Activated naive CD4-positive, alpha-beta T cell treated with anti-CD3 and anti-CD28 coated beads, Interleukin-2, amount 50 U/mL, for 24 hours (primary cell): Measurements from ENCODE around the gene CFAP161.

ENCODE experiments used
- H3K27ac Mint-ChIP-seq: one replicate; pipeline ENCODE4 v1.8.0; 2021; ENCODE audit warnings: mild to moderate bottlenecking, mixed read lengths
- H3K27me3 Mint-ChIP-seq: one replicate; pipeline ENCODE4 v1.8.0; 2021; ENCODE audit warnings: mixed read lengths
- H3K36me3 Mint-ChIP-seq: one replicate; pipeline ENCODE4 v1.8.0; 2021; ENCODE audit warnings: mixed read lengths
- H3K4me1 Mint-ChIP-seq: one replicate; pipeline ENCODE4 v1.8.0; 2021; ENCODE audit warnings: mixed read lengths
- H3K4me3 Mint-ChIP-seq: one replicate; pipeline ENCODE4 v1.8.0; 2021; ENCODE audit warnings: mild to moderate bottlenecking, mixed read lengths
- H3K9me3 Mint-ChIP-seq: one replicate; pipeline ENCODE4 v1.8.0; 2021; ENCODE audit warnings: mixed read lengths

Gene CFAP161

GRCh38 chr15:81161851-81162250 is 27.8 kb downstream of the CFAP161 start:
- H3K36me3 Mint-ChIP-seq: no peaks in the 10 kb centered on the region
- H3K9me3 Mint-ChIP-seq: no peaks in the 10 kb centered on the region
- no peak overlapping the region for H3K4me3 Mint-ChIP-seq
- H3K4me1 Mint-ChIP-seq: peaks cover 31% of the 10 kb centered on the region
- no peaks in the 10 kb centered on the region for H3K27me3 Mint-ChIP-seq
- H3K27ac Mint-ChIP-seq: no peak overlapping the region

- no peaks in the 10 kb centered on the region for H3K9me3 Mint-ChIP-seq
- H3K27ac Mint-ChIP-seq: no peak overlapping the region
- H3K4me1 Mint-ChIP-seq: peaks cover 40% of the 10 kb centered on the region
Measured at GRCh38 chr15:81163961-81164800, 30.1 kb downstream of the CFAP161 start.

GRCh38 chr15:81165535-81165934 is 31.5 kb downstream of the CFAP161 start:
- H3K4me1 Mint-ChIP-seq: peaks cover 40% of the 10 kb centered on the region
- no peak overlapping the region for H3K27ac Mint-ChIP-seq
- no peaks in the 10 kb centered on the region for H3K36me3 Mint-ChIP-seq
- H3K4me3 Mint-ChIP-seq: no peak overlapping the region
- no peaks in the 10 kb centered on the region for H3K9me3 Mint-ChIP-seq
- H3K27me3 Mint-ChIP-seq: no peaks in the 10 kb centered on the region

More at GRCh38 chr15:81163961-81164800, 30.1 kb downstream of the CFAP161 start:
- Mint-ChIP-seq H3K27me3 (no peaks in the 10 kb centered on the region), H3K4me3 (no peak overlapping the region), H3K36me3 (no peaks in the 10 kb centered on the region)

- no peak overlapping the region for H3K4me3 Mint-ChIP-seq
- H3K27ac Mint-ChIP-seq: no peak overlapping the region
- H3K36me3 Mint-ChIP-seq: no peaks in the 10 kb centered on the region
- no peaks in the 10 kb centered on the region for H3K27me3 Mint-ChIP-seq
- peaks cover 29% of the 10 kb centered on the region for H3K4me1 Mint-ChIP-seq
- no peaks in the 10 kb centered on the region for H3K9me3 Mint-ChIP-seq
Measured at GRCh38 chr15:81166636-81167305, 32.7 kb downstream of the CFAP161 start.

GRCh38 chr15:81168131-81168526 is 34.1 kb downstream of the CFAP161 start:
- H3K27ac Mint-ChIP-seq: no peak overlapping the region
- H3K9me3 Mint-ChIP-seq: no peaks in the 10 kb centered on the region
- H3K4me1 Mint-ChIP-seq: peaks cover 20% of the 10 kb centered on the region
- H3K36me3 Mint-ChIP-seq: no peaks in the 10 kb centered on the region
- no peaks in the 10 kb centered on the region for H3K27me3 Mint-ChIP-seq
- H3K4me3 Mint-ChIP-seq: no peak overlapping the region

GRCh38 chr15:81168644-81169043 is 34.6 kb downstream of the CFAP161 start:
- Mint-ChIP-seq H3K4me3 (no peak overlapping the region), H3K27me3 (no peaks in the 10 kb centered on the region), H3K4me1 (peaks cover 20% of the 10 kb centered on the region), H3K27ac (no peak overlapping the region), H3K36me3 (no peaks in the 10 kb centered on the region), H3K9me3 (no peaks in the 10 kb centered on the region)

- Mint-ChIP-seq H3K27me3 (no peaks in the 10 kb centered on the region), H3K4me3 (no peak overlapping the region), H3K27ac (no peak overlapping the region), H3K4me1 (peaks cover 14% of the 10 kb centered on the region), H3K36me3 (no peaks in the 10 kb centered on the region), H3K9me3 (no peaks in the 10 kb centered on the region)
Measured at GRCh38 chr15:81170511-81170910, 36.4 kb downstream of the CFAP161 start.

GRCh38 chr15:81171286-81171685 is 37.2 kb downstream of the CFAP161 start:
- H3K4me1 Mint-ChIP-seq: peaks cover 14% of the 10 kb centered on the region
- H3K27me3 Mint-ChIP-seq: no peaks in the 10 kb centered on the region
- H3K9me3 Mint-ChIP-seq: no peaks in the 10 kb centered on the region
- no peak overlapping the region for H3K27ac Mint-ChIP-seq
- H3K36me3 Mint-ChIP-seq: no peaks in the 10 kb centered on the region
- no peak overlapping the region for H3K4me3 Mint-ChIP-seq

GRCh38 chr15:81174125-81174791 is 40.2 kb downstream of the CFAP161 start:
- Mint-ChIP-seq H3K4me3 (no peak overlapping the region), H3K9me3 (no peaks in the 10 kb centered on the region), H3K27ac (no peak overlapping the region), H3K27me3 (no peaks in the 10 kb centered on the region), H3K4me1 (no peaks in the 10 kb centered on the region), H3K36me3 (no peaks in the 10 kb centered on the region)

- H3K36me3 Mint-ChIP-seq: no peaks in the 10 kb centered on the region
- H3K27ac Mint-ChIP-seq: no peak overlapping the region
- H3K27me3 Mint-ChIP-seq: peaks cover 1% of the 10 kb centered on the region
- H3K4me1 Mint-ChIP-seq: no peaks in the 10 kb centered on the region
- H3K9me3 Mint-ChIP-seq: no peaks in the 10 kb centered on the region
- no peak overlapping the region for H3K4me3 Mint-ChIP-seq
Measured at GRCh38 chr15:81174792-81175327, 40.8 kb downstream of the CFAP161 start.

GRCh38 chr15:81175496-81175895 is 41.4 kb downstream of the CFAP161 start:
- no peaks in the 10 kb centered on the region for H3K36me3 Mint-ChIP-seq
- no peak overlapping the region for H3K27ac Mint-ChIP-seq
- H3K9me3 Mint-ChIP-seq: no peaks in the 10 kb centered on the region
- H3K4me1 Mint-ChIP-seq: no peaks in the 10 kb centered on the region
- H3K4me3 Mint-ChIP-seq: no peak overlapping the region
- H3K27me3 Mint-ChIP-seq: peaks cover 1% of the 10 kb centered on the region

GRCh38 chr15:81176291-81176893 is 42.3 kb downstream of the CFAP161 start:
- H3K9me3 Mint-ChIP-seq: no peaks in the 10 kb centered on the region
- no peak overlapping the region for H3K27ac Mint-ChIP-seq
- H3K4me1 Mint-ChIP-seq: no peaks in the 10 kb centered on the region
- no peak overlapping the region for H3K4me3 Mint-ChIP-seq
- H3K27me3 Mint-ChIP-seq: peaks cover 4% of the 10 kb centered on the region
- H3K36me3 Mint-ChIP-seq: no peaks in the 10 kb centered on the region

- Mint-ChIP-seq H3K36me3 (no peaks in the 10 kb centered on the region), H3K4me3 (no peak overlapping the region), H3K27me3 (peaks cover 16% of the 10 kb centered on the region), H3K9me3 (no peaks in the 10 kb centered on the region), H3K4me1 (no peaks in the 10 kb centered on the region), H3K27ac (no peak overlapping the region)
Measured at GRCh38 chr15:81178365-81178764, 44.3 kb downstream of the CFAP161 start.

GRCh38 chr15:81181220-81181619 is 47.1 kb downstream of the CFAP161 start:
- H3K4me3 Mint-ChIP-seq: no peak overlapping the region

GRCh38 chr15:81182031-81182755 is 48.1 kb downstream of the CFAP161 start:
- H3K4me1 Mint-ChIP-seq: peaks cover 3% of the 10 kb centered on the region
- H3K4me3 Mint-ChIP-seq: no peak overlapping the region
- H3K27ac Mint-ChIP-seq: no peak overlapping the region
- H3K36me3 Mint-ChIP-seq: no peaks in the 10 kb centered on the region
- H3K9me3 Mint-ChIP-seq: no peaks in the 10 kb centered on the region
- H3K27me3 Mint-ChIP-seq: peaks cover 22% of the 10 kb centered on the region

More at GRCh38 chr15:81181220-81181619, 47.1 kb downstream of the CFAP161 start:
- Mint-ChIP-seq H3K27me3 (peaks cover 22% of the 10 kb centered on the region), H3K4me1 (peaks cover 3% of the 10 kb centered on the region), H3K36me3 (no peaks in the 10 kb centered on the region), H3K27ac (no peak overlapping the region), H3K9me3 (no peaks in the 10 kb centered on the region)
